Hepatocyte (in vitro differentiated cells): ENCODE data around the gene ZDHHC14.

Experiments
- CTCF ChIP-seq: fragments of 200-600 bp; sonication (generic); IDR thresholded peaks from 2 replicates; pipeline ENCODE4 v1.5.1; 2016; ENCODE audit warnings: antibody characterized with exemption, mild to moderate bottlenecking; ENCODE audit not compliant: poor library complexity
- EZH2 ChIP-seq: fragments of 200-600 bp; sonication (generic); IDR thresholded peaks from 2 replicates; pipeline ENCODE4 v1.6.1; 2016; ENCODE audit warnings: antibody characterized with exemption, mild to moderate bottlenecking, borderline replicate concordance
- EZH2phosphoT487 ChIP-seq: fragments of 200-600 bp; sonication (generic); IDR thresholded peaks from one replicate; pipeline ENCODE4 v1.6.1; 2018; ENCODE audit warnings: antibody characterized with exemption, mild to moderate bottlenecking, low read depth, moderate library complexity; ENCODE audit not compliant: unreplicated experiment, severe bottlenecking

GRCh38 chr6:157471895-157472686, 91.1 kb downstream of the ZDHHC14 start:
- TF ChIP-seq CTCF = no peak
- TF ChIP-seq EZH2phosphoT487 = no peak
- no peak for TF ChIP-seq EZH2
